ENCODE measurements around the gene EPHA3. TPM values are rescaled to one million over a fixed set of nuclear protein-coding genes. Genes with fewer than 3 reads are reported as not detected.

The EPHA3 gene
- total and polyA plus RNA-seq, 8 donors = 0.29 to 33.9 (median 0.81) TPM

DNA sequence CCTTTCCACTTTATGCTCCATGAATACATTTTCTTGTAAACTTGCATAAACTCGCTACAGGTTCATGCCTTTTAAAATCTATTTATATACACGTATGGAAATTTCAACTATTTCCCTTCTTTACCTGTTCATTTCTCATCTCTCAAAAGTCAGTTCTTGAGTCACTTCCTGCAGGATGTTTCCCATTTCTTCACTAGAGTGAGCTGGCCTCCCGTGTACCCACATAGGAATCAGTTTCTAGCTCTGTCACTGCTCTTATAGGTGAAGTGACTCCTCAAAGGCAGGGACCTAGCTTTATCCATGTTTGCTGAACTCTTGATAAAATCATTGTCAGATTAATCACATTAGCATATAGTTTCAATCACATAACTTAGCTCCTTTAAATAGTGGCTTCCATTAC is 259.7 kb downstream of the EPHA3 start:
- Histone ChIP-seq H3K9me3 (no peaks in the 10 kb centered on the region), H3K27me3 (no peaks in the 10 kb centered on the region), H3K27ac (no peak overlapping the region), H3K4me3 (no peak overlapping the region), H3K36me3 (no peaks in the 10 kb centered on the region), H3K4me1 (no peaks in the 10 kb centered on the region)
- intact Hi-C loops (cut with DNase I; ENCODE audit: low total_unique reads) = no loop called here
- TF ChIP-seq EP300 (IDR thresholded peaks at IDR 0.05) = no peak
- no peak for TF ChIP-seq POLR2AphosphoS5 (IDR thresholded peaks at IDR 0.05)
- TF ChIP-seq POLR2A (IDR thresholded peaks at IDR 0.05) = no peak
- TF ChIP-seq, protein P1, sequence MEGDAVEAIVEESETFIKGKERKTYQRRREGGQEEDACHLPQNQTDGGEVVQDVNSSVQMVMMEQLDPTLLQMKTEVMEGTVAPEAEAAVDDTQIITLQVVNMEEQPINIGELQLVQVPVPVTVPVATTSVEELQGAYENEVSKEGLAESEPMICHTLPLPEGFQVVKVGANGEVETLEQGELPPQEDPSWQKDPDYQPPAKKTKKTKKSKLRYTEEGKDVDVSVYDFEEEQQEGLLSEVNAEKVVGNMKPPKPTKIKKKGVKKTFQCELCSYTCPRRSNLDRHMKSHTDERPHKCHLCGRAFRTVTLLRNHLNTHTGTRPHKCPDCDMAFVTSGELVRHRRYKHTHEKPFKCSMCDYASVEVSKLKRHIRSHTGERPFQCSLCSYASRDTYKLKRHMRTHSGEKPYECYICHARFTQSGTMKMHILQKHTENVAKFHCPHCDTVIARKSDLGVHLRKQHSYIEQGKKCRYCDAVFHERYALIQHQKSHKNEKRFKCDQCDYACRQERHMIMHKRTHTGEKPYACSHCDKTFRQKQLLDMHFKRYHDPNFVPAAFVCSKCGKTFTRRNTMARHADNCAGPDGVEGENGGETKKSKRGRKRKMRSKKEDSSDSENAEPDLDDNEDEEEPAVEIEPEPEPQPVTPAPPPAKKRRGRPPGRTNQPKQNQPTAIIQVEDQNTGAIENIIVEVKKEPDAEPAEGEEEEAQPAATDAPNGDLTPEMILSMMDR (IDR thresholded peaks at IDR 0.05) = no peak
- DNase-seq = no peak
- WGBS, 5 donors = 69 to 77% (median 76%) methylated on average over 3 of the region's 3 CpGs

DNA sequence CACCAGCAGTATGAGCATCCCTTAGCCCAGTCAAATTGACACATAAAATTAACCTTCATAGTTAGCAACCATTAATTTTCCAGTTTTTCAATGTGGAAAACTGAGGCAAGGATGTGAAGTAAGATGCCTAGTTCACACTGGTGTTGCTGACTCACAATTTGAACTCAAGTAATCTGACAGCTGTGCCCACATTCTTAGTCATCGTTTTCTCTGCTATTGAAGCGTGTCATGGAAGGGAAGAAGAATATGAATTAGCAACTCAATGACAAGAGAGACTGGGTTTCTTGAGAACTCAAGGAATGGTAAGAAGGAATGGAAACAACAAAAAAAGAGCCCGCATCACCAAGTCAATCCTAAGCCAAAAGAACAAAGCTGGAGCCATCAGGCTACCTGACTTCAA is 261.4 kb downstream of the EPHA3 start:
- 90 to 98% (median 97%) methylated on average over 3 of the region's 3 CpGs for WGBS, 5 donors
- no peak for DNase-seq
- Histone ChIP-seq H3K27ac (no peak overlapping the region), H3K4me3 (no peak overlapping the region), H3K36me3 (no peaks in the 10 kb centered on the region), H3K4me1 (no peaks in the 10 kb centered on the region), H3K27me3 (no peaks in the 10 kb centered on the region), H3K9me3 (no peaks in the 10 kb centered on the region)
- intact Hi-C loops (cut with DNase I; ENCODE audit: low total_unique reads) = no loop called here
- TF ChIP-seq EP300 (IDR thresholded peaks at IDR 0.05) = no peak
- no peak for TF ChIP-seq POLR2AphosphoS5 (IDR thresholded peaks at IDR 0.05)
- TF ChIP-seq POLR2A (IDR thresholded peaks at IDR 0.05) = no peak
- TF ChIP-seq, protein P1 (IDR thresholded peaks at IDR 0.05) = no peak

DNA sequence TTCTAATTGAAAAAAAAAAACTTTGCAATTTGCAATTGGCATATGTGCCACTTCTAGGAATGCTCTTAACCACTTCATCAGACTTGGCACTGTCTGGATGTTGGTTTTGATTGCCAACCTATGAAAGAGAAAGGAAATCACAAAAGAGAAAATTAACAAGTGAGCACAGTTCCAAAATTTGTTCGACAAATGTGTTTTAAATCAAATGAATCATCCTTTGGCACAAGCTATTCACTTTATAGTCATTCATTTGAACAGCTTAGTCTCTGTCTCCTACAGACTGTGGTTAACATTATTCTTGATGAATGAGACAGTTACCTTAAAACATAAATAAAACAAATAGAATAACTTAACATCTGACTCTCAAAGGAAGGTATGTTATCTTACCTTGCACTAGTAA is 265.0 kb downstream of the EPHA3 start:
- intact Hi-C loops (cut with DNase I; ENCODE audit: low total_unique reads) = no loop called here
- no peak overlapping the region for H3K4me3 ChIP-seq
- H3K27me3 ChIP-seq = no peaks in the 10 kb centered on the region
- no peak overlapping the region for H3K27ac ChIP-seq
- no peaks in the 10 kb centered on the region for H3K36me3 ChIP-seq
- TF ChIP-seq, protein P1 (IDR thresholded peaks at IDR 0.05) = no peak
- no peak for TF ChIP-seq POLR2A (IDR thresholded peaks at IDR 0.05)
- no peak for TF ChIP-seq EP300 (IDR thresholded peaks at IDR 0.05)
- no peak for TF ChIP-seq POLR2AphosphoS5 (IDR thresholded peaks at IDR 0.05)
- H3K4me1 ChIP-seq = no peaks in the 10 kb centered on the region
- H3K9me3 ChIP-seq = no peaks in the 10 kb centered on the region
- no peak for DNase-seq
- 50 to 74% (median 67%) methylated on average over 1 of the region's 1 CpG for WGBS, 5 donors

DNA sequence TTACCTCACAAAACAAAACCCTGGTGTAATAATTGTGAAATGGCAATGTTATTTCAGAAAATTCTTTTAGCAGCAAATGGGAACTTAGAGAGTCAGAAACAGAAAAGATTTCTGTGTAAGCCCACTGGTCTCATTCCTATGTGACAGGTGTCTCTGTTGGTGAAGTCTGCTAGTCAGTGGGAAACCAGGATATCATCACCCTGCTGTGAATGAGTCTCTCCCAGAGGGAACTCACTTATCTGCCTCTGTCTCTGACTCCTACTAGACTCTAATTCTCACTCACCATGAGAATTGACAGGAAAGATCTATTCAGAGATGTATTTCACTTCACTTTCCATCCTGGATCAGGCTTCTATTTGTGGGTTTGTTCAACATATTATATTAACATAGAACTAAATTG is 266.0 kb downstream of the EPHA3 start:
- no peak for DNase-seq
- intact Hi-C loops (cut with DNase I; ENCODE audit: low total_unique reads) = no loop called here

More for the DNA sequence above, 266.0 kb downstream of the EPHA3 start:
- no peaks in the 10 kb centered on the region for H3K27me3 ChIP-seq
- H3K9me3 ChIP-seq = no peaks in the 10 kb centered on the region
- no peak overlapping the region for H3K27ac ChIP-seq
- no peaks in the 10 kb centered on the region for H3K36me3 ChIP-seq
- TF ChIP-seq, protein P1 (IDR thresholded peaks at IDR 0.05) = no peak
- no peak for TF ChIP-seq POLR2AphosphoS5 (IDR thresholded peaks at IDR 0.05)
- no peak for TF ChIP-seq POLR2A (IDR thresholded peaks at IDR 0.05)
- no peak for TF ChIP-seq EP300 (IDR thresholded peaks at IDR 0.05)
- H3K4me1 ChIP-seq = no peaks in the 10 kb centered on the region
- H3K4me3 ChIP-seq = no peak overlapping the region

All from stomach (tissue), 9 donors.